ENCODE results near the gene GRID2.
"Not testable (repeated sequence)": the region's sequence is repeated elsewhere in the genome, so short reads cannot be mapped to it uniquely, and the experiment has no call there.

GRID2 gene

DNA sequence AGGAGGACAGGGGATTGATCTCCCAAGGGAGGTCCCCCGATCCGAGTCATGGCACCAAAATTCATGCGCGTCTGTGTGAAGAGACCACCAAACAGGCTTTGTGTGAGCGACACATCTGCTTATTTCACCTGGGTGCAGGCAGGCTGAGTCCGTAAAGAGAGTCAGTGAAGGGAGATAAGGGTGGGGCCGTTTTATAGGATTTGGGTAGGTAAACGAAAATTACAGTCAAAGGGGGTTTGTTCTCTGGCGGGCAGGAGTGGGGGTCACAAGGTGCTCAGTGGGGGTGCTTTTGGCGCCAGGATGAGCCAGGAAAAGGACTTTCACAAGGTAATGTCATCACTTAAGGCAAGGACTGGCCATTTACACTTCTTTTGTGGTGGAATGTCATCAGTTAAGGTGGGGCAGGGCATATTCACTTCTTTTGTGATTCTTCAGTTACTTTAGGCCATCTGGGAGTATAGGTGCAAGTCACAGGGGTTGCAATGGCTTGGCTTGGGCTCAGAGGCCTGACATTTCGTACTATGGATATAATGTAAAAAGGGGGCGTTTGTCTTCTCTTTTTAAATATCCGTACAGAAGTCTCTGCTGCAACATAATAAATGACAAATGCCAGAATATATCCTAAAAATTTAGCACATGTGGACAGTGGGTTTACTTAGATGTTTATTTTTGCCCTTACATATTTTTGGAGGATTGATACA, 140.5 kb downstream of the GRID2 start:
- not testable (repeated sequence) for DNase-seq

DNA sequence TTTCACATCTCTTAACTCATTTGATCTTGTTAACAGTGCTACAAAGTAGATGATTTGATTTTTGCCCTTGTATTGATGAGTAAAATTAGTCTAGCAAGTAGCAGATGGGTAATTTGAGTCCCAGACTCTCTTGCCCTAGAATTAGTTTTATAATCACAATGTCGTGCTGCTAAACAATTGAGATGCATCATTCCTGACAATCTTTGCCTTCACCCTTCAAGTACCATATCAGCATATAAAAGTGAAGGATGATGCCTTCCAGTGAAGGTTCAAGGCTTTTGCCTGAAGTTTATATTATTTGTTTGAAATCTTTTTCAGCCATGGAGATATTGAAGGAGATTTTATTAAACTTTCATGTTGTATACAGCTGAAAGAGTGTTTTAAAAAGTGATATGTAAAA, 141.4 kb downstream of the GRID2 start:
- DNase-seq: no peak

DNA sequence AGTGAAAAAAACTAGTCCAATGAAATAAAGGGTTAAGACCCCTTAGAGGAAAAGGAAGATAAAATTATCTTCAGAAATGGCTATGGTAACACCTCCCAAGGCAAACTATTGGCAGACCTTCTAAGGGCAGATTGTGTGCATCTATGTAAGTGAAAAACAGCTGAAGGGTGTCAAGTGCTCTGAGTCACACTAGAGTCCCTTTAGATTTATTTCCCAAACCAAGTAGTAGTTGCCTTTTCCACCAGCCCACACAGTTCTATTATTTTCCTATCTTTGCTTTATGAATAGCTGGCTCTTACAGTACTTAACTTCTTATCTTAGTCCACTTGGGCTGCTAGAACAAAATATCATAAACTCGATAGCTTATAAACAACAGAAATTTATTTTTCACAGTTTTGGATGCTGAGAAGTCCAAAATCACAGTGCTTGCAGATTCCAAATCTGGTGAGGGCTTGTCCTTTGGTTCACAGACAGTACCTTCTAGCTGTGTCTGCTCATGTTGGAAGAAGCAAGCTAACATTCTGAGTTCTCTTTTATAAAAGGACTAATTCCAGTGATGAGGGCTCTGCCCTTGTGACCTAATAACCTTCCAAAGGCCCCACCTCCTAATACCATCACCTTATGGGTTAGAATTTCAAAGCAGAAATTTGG, 143.6 kb downstream of the GRID2 start:
- DNase-seq: no peak

GRCh38 chr4:92448176-92448575, 144.4 kb downstream of the GRID2 start:
- DNase-seq: not testable (repeated sequence)

DNA sequence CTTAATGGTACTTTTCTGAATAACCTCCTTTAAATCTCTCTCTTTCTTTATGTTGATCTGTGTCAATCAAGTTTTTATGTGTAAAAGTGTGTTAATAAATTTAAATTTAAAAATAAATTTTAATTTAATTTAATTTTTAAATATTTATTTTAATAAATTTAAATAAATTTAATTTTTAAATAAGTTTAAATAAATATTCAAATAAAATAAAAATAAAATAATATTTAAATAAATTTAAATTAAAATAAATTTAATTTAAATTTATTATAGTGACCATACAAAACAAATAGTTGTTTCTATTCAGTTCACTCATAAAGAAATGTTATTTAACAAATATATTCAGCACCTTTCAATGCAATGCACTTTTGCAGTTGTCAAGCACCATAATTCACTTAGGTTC, 146.9 kb downstream of the GRID2 start:
- no peak for DNase-seq

DNA sequence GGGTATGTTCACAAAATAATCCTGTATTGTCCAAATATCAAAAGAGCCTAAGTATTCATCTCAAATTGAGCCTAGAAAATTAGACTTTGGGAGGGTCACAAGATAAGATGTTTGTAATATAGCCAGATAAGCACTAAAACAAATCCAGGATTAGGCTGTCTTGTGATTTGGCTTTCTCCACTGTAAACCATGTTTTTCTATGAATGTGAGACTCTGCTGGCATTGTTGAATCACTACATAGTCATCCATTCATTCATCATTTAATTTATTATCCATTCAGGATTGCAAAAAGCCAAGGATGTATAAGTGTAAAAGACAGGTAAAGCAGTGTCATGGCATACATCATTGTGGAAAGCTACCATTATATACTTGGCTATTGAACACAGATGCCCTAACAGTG, 148.0 kb downstream of the GRID2 start:
- DNase-seq: no peak

DNA sequence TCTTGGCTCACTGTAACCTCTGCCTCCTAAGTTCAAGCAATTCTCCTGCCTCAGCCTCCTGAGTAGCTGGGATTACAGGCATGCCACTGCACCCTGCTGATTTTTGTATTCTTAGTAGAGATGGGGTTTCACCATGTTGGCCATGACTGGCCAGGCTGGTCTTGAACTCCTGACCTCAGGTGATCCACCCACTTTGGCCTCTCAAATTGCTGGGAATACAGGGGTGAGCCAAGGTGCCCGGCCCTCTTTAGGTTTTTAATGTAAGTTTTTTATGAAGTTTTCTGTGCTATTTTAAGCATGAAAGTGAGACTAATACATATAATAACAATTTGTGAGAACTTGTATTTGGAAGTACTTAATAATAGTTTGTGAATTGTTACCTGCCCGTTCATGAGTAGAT, 148.6 kb downstream of the GRID2 start:
- DNase-seq: not testable (repeated sequence)

GRCh38 chr4:92455329-92455839, 151.6 kb downstream of the GRID2 start:
- DNase-seq: no peak

DNA sequence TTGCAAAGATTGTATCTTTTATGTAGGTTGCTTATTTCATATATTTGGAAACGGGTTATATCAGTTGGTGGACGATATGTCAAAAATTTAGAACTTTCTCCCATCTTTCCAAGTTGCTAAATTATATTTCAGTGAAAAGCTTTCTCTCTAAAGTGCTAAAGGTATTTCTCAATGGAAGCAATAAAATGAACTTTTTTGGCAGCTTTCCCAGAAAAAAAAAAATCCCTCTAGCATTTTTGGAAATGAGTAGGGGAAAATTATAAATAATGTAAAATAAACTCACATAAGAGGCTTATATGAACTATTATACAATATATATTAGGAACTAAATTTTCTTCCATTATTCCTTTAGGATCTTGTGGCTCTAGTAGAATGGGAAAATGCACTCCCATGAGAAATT, 152.2 kb downstream of the GRID2 start:
- DNase-seq: no peak

DNA sequence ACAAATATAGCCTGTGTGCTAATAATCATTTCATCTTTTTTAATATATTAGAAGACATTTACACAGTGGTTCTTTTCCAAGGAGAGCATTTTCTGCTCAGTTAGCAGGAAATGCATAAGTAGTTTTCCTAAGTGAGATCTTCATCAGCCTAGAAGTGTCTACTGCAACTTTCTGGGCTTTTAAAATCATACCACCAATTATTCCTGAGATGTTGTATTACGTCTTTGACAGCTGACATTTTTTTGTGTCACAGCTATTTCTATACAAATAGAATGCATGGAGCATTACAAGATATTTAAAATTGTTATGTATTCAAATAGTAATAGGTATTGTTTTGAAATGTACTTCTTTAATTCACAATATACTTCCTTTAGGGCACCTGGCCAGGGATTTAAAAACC, 158.0 kb downstream of the GRID2 start:
- no peak for DNase-seq

- no peak for DNase-seq
Measured at GRCh38 chr4:92477298-92477697, 173.5 kb downstream of the GRID2 start.

- DNase-seq: no peak
Measured at GRCh38 chr4:92483341-92483740, 179.6 kb downstream of the GRID2 start.

DNA sequence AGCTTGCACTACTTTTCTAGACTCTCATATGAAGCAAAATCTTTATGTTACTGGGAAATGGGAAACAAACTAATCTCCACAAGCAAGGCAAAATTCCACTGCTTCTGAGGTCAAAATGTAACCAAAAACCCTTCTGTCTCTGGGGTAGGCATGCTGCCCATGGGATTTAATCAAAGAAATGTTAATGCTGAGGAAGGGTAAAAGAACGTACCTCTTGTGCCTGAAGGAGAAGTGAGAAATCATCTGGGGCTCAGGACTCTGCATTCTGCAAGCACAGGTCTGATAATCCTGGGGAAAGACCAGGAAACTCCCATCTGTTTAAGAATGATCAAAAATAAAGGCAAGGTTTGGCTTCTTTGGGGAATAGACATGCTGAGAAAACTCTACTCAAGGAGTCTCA, 184.7 kb downstream of the GRID2 start:
- no peak for DNase-seq

GRCh38 chr4:92497141-92497540, 193.4 kb downstream of the GRID2 start:
- DNase-seq: no peak

DNA sequence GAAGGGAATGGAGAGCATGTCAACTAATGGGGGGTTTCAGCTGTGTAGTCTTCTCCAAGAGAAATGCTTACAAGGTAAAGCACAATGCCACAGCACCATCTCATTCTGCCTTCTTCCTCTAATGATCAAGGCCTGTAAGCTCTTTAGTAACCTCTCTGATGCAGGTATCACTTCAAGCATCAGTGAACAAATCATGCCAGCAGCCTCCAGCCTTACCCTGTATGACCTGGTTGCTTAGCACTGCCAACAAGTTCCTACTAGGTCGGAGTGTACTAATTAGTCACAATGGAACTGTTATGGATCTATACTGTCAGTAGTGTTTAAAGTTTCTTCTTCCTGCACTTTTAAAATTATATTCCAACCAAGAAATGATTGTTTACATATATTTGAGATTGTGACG, 197.7 kb downstream of the GRID2 start:
- DNase-seq: no peak

DNA sequence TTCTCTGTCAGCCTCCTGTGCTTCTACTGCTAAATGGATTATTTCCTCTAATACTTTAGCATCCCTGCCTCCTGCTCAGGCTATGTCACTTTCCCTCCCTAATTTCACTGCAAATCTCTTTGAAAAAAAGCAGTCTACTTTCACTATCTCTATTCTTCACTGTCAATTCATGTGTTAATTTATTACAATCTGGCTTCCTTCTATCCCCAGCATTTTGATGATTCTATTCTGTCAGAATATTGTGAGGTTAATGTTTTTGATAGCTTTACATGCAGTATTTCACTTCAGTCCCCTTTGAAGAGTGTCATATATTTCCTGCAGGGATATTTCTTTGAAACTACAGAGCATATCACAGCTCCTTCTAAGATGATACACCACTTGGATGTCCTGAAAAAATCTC, 203.2 kb downstream of the GRID2 start:
- no peak for DNase-seq

DNA sequence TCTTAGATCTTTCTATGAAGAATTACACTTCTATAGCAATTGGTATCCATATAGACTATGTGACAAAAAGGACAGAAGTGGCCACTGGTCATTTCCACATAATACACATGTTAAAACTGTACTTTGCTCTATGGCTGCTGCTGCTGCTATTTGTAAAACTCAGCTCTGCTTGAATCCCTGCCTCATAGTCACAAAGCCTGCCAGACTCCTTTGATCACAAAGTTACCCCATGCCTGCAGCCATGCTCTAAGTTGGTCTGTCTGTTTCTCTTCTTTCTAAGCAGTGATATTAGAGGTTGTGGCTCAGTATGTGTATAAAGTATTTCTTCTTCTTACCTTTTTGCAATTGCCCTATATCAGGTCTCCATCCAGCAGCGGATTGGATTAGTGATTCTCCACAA, 210.9 kb downstream of the GRID2 start:
- DNase-seq: no peak

DNA sequence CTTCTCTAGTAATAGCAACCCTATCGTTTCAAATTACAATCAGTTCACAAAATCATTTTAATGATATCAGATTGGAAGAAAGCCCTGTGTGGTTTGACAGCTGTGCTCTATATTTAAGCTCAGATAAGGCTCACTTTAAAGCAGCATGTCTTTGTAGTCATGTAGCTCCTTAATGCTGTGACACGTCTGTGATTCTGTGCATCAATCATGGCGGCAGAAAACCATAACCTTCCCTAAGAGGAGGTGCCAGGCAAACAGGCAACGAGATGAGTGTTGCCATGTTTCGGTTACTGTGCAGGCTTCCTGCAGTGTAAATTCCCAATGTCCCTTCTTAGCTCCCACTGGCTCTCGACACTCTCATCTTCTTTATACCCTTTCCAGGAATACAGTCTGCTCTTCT, 212.7 kb downstream of the GRID2 start:
- no peak for DNase-seq

- DNase-seq: no peak
Measured at GRCh38 chr4:92519727-92520126, 216.0 kb downstream of the GRID2 start.

GRCh38 chr4:92520563-92520962, 216.8 kb downstream of the GRID2 start:
- no peak for DNase-seq

GRCh38 chr4:92521941-92522340, 218.2 kb downstream of the GRID2 start:
- no peak for DNase-seq

GRCh38 chr4:92522356-92522755, 218.6 kb downstream of the GRID2 start:
- no peak for DNase-seq

DNA sequence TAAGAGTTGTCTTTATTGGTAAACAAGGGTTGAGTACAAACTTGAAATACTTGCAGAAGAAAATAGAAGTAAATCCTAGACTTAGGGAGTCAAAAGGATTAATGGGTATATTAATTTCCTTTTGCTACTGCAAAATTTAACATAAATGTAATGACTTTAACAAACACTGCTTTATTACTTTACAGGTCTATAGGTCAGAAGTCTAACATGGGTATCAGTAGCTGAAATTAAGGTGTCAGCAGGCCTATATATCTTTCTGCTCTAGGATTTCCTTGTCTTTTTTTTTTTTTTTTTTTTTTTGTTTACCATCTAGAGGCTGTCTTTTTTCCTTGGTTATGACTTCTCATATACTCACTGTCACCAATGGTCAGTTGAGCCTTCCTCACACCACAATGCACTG, 220.4 kb downstream of the GRID2 start:
- DNase-seq: no peak

DNA sequence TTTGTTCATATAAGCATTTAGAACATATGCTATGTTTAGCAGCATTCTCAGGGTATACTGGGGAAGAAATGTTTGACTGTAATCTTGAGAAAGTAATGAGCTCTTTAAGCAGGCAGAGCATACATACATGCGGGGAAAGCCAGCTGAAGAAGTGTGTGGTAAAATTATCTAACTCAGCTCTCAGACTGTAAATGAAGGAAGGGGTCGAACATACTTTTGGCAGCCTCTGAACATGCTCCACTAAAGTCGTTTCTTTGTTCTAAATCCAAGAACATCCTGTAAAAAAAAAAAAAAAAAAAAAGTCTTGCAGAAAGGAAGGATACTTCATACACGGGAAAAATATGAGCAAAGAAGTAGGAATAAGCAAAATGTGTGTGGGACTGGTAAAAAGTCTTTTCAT, 224.8 kb downstream of the GRID2 start:
- no peak for DNase-seq

GRCh38 chr4:92529510-92529909, 225.7 kb downstream of the GRID2 start:
- DNase-seq: no peak

Data from activated CD4-positive, alpha-beta T cell treated with anti-CD3 and anti-CD28 coated beads, Interleukin-2, amount 50 U/mL, for 16 hours (primary cell).